DND-41 (cell line): ENCODE measurements around the gene NHEJ1.

ENCODE experiments used
- ATAC-seq: fragments of 200-7000 bp; cut with Tn5 transposase; 3 replicates; pipeline ENCODE4 v1.9.1; 2021; ENCODE audit warnings: low read depth; ENCODE audit not compliant: insufficient read depth
- DNase-seq: peaks from one replicate; pipeline ENCODE4 v3.0.0-alpha.2; 2020
- H2AFZ ChIP-seq: 2 replicates; pipeline ENCODE4 v1.6.0; 2012; ENCODE audit warnings: low read depth, low read length
- H3K27ac ChIP-seq: 2 replicates; pipeline ENCODE4 v1.5.1; 2012; ENCODE audit warnings: low read length, inconsistent platforms
- H3K27me3 ChIP-seq: fragments of 200-600 bp; sonication (generic); 2 replicates; pipeline ENCODE4 v1.6.0; 2012; ENCODE audit warnings: low read length, mild to moderate bottlenecking, inconsistent platforms; ENCODE audit not compliant: insufficient read depth, poor library complexity
- H3K36me3 ChIP-seq: 2 replicates; pipeline ENCODE4 v1.5.1; 2012; ENCODE audit warnings: low read length, inconsistent platforms; ENCODE audit not compliant: insufficient read depth
- H3K4me1 ChIP-seq: 2 replicates; pipeline ENCODE4 v1.5.1; 2012; ENCODE audit warnings: mild to moderate bottlenecking, low read length; ENCODE audit not compliant: insufficient read depth
- H3K4me2 ChIP-seq: 2 replicates; pipeline ENCODE4 v1.6.0; 2012; ENCODE audit warnings: mild to moderate bottlenecking, moderate library complexity, low read length, inconsistent platforms; ENCODE audit not compliant: insufficient read depth
- H3K4me3 ChIP-seq, 2 experiments: fragments of 200-600 bp in 1 of 2; shearing (Covaris generic) in 1 of 2; 2 replicates each; pipeline ENCODE4 v1.5.1; 2012 to 2016; ENCODE audit warnings: inconsistent platforms in 2 of 2, low read length in 2 of 2, mild to moderate bottlenecking in 2 of 2, low read depth in 1 of 2, moderate library complexity in 1 of 2
- H3K79me2 ChIP-seq: 2 replicates; pipeline ENCODE4 v1.6.0; 2012; ENCODE audit warnings: low read length, inconsistent platforms; ENCODE audit not compliant: insufficient read depth
- H3K9ac ChIP-seq: 2 replicates; pipeline ENCODE4 v1.6.0; 2012; ENCODE audit warnings: low read depth, mild to moderate bottlenecking, inconsistent platforms, low read length, moderate library complexity
- H3K9me3 ChIP-seq: 2 replicates; pipeline ENCODE4 v1.5.1; 2012; ENCODE audit warnings: low read length, moderate library complexity, mild to moderate bottlenecking, inconsistent platforms; ENCODE audit not compliant: insufficient read depth, severe bottlenecking
- H4K20me1 ChIP-seq: 2 replicates; pipeline ENCODE4 v1.6.0; 2012; ENCODE audit warnings: low read length; ENCODE audit not compliant: insufficient read depth
- EZH2 ChIP-seq: IDR thresholded peaks from 3 replicates; pipeline ENCODE4 v1.6.1; 2012; ENCODE audit warnings: borderline replicate concordance, low read depth, mild to moderate bottlenecking, moderate library complexity, low read length, inconsistent platforms; ENCODE audit not compliant: severe bottlenecking
- TF ChIP-seq, protein P1 (sequence below): IDR thresholded peaks from 2 replicates; pipeline ENCODE4 v1.5.1; 2012; ENCODE audit warnings: borderline replicate concordance, low read length, moderate library complexity, mild to moderate bottlenecking; ENCODE audit not compliant: poor library complexity, severe bottlenecking; ENCODE audit errors: extremely low read depth

Gene NHEJ1

DNA sequence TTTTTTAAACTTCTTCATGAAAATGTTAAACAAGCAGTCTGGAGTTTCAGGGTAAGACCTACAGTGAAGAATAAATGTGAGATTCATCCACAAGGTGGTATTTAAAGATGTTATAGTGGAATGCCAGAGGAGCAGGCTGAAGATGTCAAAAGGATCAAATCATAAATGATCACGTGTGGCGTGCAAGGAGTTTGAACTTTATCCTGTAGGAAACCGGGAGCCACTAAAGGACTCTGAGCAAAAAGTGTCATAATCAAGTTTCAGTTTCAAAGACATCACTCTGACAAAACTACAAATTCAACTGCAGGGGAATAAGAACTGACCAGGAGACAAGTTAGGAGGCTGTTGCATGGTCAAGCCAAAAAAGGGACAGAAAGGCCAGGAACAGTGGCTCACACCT lies 19.9 kb downstream of the NHEJ1 start:
- Histone ChIP-seq H3K9ac (no peak overlapping the region), H3K27me3 (no peaks in the 10 kb centered on the region), H3K27ac (no peak overlapping the region), H3K36me3 (peaks cover 23% of the 10 kb centered on the region; the same call in 1 of the 2 replicates), H3K4me1 (no peaks in the 10 kb centered on the region), H3K9me3 (no peaks in the 10 kb centered on the region), H3K4me2 (no peak overlapping the region), H3K79me2 (no peaks in the 10 kb centered on the region), H4K20me1 (no peaks in the 10 kb centered on the region), H2AFZ (no peak overlapping the region), H3K4me3 (no peak overlapping the region)
- no peak for ATAC-seq
- TF ChIP-seq, protein P1, sequence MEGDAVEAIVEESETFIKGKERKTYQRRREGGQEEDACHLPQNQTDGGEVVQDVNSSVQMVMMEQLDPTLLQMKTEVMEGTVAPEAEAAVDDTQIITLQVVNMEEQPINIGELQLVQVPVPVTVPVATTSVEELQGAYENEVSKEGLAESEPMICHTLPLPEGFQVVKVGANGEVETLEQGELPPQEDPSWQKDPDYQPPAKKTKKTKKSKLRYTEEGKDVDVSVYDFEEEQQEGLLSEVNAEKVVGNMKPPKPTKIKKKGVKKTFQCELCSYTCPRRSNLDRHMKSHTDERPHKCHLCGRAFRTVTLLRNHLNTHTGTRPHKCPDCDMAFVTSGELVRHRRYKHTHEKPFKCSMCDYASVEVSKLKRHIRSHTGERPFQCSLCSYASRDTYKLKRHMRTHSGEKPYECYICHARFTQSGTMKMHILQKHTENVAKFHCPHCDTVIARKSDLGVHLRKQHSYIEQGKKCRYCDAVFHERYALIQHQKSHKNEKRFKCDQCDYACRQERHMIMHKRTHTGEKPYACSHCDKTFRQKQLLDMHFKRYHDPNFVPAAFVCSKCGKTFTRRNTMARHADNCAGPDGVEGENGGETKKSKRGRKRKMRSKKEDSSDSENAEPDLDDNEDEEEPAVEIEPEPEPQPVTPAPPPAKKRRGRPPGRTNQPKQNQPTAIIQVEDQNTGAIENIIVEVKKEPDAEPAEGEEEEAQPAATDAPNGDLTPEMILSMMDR, result no peak
- no peak for TF ChIP-seq EZH2
- DNase-seq, result no peak

DNA sequence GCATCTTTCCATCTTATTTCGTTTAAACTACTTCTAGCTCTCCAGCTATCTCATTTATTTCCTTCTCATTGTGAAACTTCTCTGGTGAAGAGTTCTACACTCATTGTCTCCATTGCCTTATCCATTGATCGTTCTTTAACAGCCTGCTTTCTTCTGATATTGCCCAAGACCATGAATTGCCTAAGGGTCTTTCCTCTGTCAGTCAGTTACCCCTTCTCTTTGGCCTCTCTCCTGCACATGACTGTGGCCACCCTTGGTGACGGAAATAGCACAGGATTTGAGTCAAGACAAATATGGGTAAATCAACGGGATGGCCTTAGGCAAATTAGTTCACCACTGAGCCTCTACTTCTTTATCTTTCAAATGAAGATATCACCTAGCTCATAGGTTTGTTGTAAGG lies 26.6 kb downstream of the NHEJ1 start:
- Histone ChIP-seq H3K4me3 (no peak overlapping the region), H3K79me2 (no peaks in the 10 kb centered on the region)

DNA sequence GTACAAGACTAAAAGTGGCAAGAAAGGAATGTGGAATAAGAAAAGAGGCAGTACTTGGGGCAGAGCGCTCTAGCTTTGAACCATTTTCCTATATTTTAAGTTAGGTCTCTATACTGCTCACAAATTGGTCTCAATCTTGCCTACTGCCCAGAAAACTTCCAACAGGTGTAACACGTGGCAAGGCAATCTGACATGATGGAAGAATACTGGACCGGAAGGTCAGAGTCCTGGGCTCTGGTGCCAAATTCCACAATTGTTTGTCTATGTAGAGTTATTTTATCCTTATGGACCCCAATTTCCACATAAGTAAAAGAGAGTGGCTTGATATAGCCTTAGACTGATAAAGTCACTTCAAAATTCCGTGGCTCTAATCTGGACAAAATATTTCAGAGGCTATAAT lies 28.9 kb downstream of the NHEJ1 start:
- Histone ChIP-seq H4K20me1 (peaks cover 5% of the 10 kb centered on the region; the same call in 1 of the 2 replicates), H3K4me2 (no peak overlapping the region), H3K36me3 (no peaks in the 10 kb centered on the region), H3K4me3 (no peak overlapping the region), H3K9ac (no peak overlapping the region), H3K79me2 (no peaks in the 10 kb centered on the region), H3K9me3 (no peaks in the 10 kb centered on the region), H2AFZ (no peak overlapping the region), H3K27ac (no peak overlapping the region), H3K4me1 (no peaks in the 10 kb centered on the region), H3K27me3 (no peaks in the 10 kb centered on the region)
- TF ChIP-seq, protein P1, result no peak
- no peak for TF ChIP-seq EZH2
- no peak for ATAC-seq
- DNase-seq, result no peak

More for the DNA sequence above, 26.6 kb downstream of the NHEJ1 start:
- no peaks in the 10 kb centered on the region for H4K20me1 ChIP-seq
- no peaks in the 10 kb centered on the region; the same call in 1 of the 2 replicates for H3K36me3 ChIP-seq
- H3K9ac ChIP-seq, result no peak overlapping the region
- H2AFZ ChIP-seq, result no peak overlapping the region
- ATAC-seq (no peak), DNase-seq (no peak)
- no peaks in the 10 kb centered on the region for H3K9me3 ChIP-seq
- H3K27ac ChIP-seq, result no peak overlapping the region
- H3K4me1 ChIP-seq, result no peaks in the 10 kb centered on the region
- H3K4me2 ChIP-seq, result no peak overlapping the region
- no peak for TF ChIP-seq EZH2
- TF ChIP-seq, protein P1, result no peak
- no peaks in the 10 kb centered on the region for H3K27me3 ChIP-seq

DNA sequence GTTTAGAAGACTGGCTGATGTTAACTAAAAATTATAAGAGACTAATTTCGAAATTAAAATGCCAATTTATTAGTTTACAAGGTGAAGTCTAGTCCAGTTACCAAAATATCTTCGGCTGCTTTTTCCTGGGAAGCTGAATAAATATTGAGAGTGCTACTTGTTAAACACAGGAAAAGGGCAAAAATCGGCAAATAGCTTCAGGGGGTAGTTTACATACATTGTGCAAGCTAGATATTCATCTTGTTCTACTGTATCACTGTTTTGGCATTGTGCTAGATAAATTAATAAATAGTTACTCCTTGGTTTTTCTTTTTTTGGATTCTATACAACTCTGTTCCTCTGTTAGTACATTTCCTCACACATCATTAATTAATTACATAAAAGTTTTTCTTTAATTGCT lies 29.3 kb downstream of the NHEJ1 start:
- H3K4me3 ChIP-seq, result no peak overlapping the region
- no peaks in the 10 kb centered on the region for H3K4me1 ChIP-seq
- no peaks in the 10 kb centered on the region for H3K27me3 ChIP-seq
- H3K36me3 ChIP-seq, result no peaks in the 10 kb centered on the region
- H4K20me1 ChIP-seq, result peaks cover 5% of the 10 kb centered on the region; the same call in 1 of the 2 replicates
- H3K9me3 ChIP-seq, result no peaks in the 10 kb centered on the region
- no peak overlapping the region for H3K4me2 ChIP-seq
- ATAC-seq, result no peak
- TF ChIP-seq, protein P1, result no peak
- no peak for TF ChIP-seq EZH2
- H3K9ac ChIP-seq, result no peak overlapping the region
- H3K27ac ChIP-seq, result no peak overlapping the region
- H2AFZ ChIP-seq, result no peak overlapping the region
- H3K79me2 ChIP-seq, result no peaks in the 10 kb centered on the region
- no peak for DNase-seq
